GM21723 (cell line): Measurements from ENCODE around the gene BCAP31.
"Not testable (repeated sequence)": the region's sequence is repeated elsewhere in the genome, so short reads cannot be mapped to it uniquely, and the experiment has no call there.

Experiments
- ATAC-seq: cut with Tn5 transposase; IDR thresholded peaks from one replicate; pipeline ENCODE4 v1.9.1; 2021; ENCODE audit warnings: mild to moderate bottlenecking, moderate library complexity; ENCODE audit not compliant: unreplicated experiment

Gene BCAP31

DNA sequence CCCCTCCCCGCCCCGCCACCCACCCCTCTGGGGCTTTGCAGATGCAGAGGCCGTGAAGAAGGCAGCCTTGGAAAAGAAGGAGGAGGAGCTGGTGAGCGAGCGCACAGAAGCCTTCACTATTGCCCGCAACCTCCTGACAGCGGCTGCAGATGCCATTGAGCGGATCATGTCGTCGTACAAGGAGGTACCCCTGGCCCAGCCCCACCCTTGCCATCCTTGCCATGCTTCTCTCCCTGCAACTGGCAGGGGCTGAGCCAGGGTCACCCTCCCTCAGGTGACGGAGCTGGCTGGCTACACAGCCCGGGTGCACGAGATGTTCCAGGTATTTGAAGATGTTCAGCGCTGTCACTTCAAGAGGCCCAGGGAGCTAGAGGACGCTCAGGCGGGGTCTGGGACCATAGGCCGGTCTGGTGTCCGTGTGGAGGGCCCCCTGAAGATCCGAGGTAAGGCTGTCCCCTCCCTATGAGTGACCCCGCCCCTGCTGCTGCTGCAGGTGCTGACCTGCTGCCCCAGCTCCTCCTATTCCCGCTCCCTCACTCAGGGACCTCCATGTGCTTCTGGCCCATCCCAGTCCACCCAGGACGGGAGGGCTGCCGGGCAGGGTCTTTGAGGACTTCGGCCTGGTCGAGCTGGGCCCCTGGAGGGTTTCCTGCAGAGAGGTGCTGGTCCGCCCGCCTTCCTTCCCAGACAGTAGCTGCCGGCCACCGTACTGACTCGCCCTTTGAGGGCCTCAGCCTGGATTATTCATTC, 12.1 kb upstream of the BCAP31 start:
- ATAC-seq: no peak

DNA sequence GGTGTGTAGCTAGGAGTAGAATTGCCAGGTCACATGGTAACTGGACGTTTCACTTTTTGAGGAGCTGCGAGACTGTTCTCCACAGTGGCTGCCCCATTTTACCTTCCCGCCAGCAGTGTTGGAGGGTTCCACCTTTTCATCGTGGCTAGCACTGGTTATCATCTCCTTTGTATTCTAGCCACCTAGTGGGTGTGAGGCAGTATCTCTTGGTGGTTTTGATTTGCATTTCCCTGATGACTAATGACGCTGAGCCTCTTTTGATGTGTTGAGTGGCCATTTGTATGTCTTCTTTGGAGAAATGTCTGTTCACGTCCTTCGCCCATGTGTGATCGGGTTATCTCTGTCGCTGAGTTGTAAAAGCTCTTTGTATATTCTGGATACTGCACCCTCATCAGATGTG, 11.1 kb upstream of the BCAP31 start:
- ATAC-seq: no peak

DNA sequence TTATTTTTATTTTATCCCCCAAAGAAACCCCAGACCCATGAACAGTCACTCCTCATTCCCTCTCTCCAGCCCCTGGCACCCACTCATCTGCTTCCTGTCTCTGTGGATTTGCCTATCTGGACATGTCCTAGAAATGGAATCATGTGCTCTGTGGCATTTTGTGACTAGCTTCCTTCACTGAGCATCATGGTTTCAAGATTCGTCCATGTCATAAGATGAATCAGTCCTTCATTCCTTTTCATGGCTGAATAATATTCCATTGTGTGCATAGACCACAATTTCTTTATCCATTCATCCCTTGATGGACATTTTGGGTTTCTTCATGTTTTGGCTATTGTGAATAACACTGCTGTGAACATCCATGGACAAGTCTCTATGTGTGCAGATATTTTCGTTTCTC, 10.7 kb upstream of the BCAP31 start:
- no peak for ATAC-seq

DNA sequence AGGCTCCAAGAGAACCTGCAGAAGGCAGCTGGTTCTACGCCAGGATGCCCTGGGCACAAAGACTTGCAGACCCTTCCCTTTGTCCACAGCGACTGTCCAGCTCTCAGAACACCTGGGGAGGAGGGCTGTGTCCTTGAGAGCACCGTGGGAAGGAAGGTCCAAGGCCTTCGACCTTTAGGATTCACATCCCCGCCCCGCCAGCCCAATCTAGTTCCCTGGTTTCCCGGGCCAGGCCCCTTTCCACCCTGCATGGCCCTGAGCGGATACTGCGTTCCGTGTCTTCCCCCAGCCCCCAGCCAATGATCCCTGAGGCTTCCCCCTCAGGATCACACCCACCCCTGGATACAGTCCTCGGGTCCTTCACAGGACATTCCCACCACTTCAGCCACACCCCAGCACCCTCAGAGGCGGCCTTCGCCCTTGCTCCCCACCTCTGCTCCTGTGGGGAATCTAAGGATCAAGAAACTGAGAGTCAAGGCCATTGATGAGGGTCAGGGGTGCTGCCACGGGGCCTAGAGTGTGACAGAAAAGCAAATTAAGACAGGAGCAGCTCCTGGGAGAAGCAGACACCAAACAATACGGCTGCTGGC, 9.6 kb upstream of the BCAP31 start:
- ATAC-seq: no peak

DNA sequence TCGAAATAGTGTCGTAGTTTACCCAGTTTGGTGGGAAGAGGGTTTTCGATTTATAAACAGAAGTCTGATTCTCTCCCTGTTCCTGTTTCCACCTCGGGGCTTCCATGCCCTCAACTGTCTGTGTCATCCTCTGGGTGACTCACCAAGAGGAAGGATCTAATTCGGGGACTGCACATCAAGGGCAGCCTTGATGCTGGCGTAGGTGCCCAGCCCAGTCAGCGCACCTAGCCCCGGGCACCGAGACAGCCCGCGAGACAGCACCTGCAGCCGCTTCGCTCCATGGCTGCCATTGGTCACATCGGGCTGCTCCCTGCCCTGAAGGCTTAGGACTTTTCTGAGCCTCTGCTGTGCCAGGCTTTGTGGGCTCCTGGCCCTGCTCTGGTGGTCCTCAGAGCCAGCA, 8.2 kb upstream of the BCAP31 start:
- ATAC-seq: no peak

DNA sequence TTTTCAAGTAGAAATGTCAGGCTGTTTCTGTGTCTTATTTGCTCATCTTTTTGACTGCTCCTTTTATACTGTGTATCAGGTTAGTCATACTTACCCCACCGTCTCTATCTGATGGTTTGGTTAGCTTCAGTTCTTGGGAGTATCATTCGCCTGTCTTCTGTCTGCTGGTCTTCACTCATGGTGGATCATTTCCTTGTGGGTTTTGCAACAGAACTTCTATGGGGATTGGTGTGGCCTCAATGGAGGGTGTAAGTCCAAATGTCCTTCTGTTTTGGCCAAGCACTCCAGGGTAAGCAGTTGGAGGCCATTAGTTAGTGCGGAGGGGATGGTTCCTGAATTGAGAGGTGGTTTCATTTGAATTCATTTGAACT, 7.6 kb upstream of the BCAP31 start:
- no peak for ATAC-seq

DNA sequence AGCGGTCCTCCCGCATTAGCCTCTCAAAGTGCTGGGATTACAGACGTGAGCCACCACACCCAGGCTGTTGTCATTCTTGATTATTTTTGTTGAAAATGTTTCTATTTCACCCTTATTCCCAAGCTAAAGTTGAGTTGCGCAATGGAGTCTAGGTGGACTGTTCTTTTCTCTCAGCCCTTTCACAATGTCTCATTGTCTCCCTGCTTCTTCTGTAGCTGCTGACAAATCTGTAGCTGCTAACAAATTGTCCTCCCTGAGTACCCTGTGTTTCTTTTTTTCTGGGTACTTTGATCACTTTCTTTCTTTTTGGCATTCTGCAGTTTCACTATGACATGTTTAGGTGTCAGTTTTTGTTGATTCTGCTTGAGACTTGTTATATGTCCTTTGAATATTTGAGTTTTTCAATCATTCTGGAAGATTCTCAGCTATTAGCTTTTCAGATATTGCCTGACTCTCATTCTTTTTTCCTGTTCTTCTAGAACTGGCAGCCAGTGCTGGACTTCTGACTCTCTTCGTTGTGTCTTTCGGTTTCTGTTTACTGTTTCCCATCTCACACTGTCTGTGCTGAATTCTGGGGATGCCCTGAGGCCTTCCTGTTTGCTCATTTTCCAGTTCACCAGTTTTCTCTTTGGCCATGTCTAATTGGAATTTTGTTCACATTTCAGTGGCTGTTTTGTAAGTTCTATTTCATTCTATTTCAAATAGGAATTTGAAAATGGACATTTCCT, 7.1 kb upstream of the BCAP31 start:
- ATAC-seq: no peak

DNA sequence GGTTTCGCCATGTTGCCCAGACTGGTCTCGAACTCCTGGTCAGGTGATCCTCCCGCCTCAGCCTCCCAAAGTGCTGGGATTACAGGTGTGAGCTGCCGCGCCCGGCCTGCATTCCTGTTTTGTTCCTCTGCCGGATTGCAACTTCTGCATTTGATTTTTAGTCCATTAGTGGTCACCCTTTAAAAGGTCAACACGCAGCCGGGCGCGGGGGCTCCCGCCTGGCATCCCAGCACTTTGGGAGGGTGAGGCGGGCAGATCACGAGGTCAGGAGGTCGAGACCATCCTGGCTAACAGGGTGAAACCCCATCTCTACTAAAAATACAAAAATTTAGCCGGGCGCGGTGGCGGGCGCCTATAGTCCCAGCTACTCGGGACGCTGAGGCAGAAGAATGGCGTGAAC, 5.9 kb upstream of the BCAP31 start:
- not testable (repeated sequence) for ATAC-seq

DNA sequence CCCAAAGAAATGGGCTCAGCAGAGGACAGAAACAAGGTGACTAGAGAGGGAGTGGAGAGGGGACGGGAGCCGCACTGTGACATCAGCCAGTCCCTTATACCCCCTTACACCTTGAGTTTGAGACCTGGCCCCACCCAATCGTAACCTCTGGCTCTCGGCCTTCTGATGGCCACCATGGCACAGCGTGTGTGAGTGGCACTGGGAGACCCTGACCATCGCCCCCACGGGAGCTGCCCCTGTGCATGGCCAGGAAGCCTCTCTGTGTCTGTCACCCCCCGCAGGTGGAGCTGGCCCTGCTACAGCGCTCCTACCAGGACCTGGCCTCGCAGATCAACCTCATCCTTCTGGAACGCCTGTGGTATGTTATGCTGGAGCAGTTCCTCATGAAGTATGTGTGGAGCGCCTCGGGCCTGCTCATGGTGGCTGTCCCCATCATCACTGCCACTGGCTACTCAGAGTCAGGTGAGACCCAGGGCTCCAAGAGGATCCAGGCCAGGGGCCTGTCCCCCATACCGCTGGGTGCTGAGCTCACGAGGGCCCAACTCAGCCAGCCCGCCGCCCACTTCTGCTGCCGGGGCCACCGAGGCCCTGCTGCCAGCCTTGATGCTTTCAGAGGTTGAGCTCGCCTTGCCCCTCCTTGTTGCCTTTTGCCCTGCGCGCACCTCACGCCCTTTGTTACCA, 4.9 kb upstream of the BCAP31 start:
- ATAC-seq: no peak

DNA sequence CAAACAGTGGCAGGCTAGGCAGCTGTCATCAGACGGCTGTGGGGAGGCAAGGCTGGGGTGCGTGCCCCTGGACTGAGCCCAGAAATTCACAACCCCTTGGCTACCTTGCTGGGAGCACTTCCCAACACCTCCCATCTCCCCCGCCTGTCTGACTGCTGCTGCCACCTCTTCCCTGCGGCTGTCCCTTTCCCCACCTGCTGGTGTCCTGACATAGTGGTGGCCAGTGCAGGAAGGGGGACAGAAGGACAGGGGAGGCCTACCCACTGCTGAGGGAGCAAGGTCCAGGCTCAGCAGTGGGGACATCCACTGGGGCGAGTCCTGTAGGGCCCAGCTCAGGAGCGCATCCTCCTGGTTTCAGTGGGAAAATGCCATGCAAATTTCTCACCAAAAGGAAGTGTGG, 3.9 kb upstream of the BCAP31 start:
- ATAC-seq: no peak

DNA sequence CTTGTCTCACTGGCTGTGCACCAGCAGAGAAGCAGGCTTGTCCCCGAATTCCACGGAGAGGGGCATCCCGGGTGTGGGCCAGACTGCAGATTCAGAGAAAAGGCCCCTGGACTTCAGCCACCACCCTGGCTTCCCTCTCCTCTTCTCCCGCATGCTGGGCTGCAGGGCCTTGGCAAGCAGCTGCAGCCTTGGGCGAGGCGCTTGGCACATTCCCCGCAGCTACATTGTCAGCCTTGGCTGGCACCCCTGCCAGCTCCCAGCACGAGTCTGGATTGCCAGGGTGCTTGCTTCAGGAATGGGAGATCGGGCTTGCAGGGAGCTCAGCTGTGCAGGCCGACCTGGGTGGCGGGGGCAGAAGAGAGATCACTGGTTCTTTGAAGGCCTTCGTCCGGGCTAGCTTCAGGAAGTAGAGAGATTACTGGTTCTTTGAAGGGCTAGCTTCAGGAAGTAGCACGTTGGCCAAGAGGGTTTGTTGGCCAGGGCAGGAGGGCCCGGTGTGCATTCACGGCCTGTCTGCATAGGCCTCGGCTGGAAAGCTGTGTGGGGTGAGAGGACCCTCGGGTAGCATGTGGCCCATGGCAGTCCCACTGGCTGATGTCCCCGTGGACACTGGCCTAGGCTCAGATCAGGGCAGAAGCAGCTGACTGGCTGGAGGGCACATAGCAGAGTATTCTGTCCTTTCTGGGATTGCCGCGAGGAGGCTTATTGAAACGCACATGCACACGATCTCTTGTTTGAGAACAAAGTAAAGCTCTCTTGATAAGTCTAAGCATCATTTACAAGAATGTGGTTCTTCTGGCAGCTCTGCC, 3.1 kb upstream of the BCAP31 start:
- ATAC-seq: no peak

DNA sequence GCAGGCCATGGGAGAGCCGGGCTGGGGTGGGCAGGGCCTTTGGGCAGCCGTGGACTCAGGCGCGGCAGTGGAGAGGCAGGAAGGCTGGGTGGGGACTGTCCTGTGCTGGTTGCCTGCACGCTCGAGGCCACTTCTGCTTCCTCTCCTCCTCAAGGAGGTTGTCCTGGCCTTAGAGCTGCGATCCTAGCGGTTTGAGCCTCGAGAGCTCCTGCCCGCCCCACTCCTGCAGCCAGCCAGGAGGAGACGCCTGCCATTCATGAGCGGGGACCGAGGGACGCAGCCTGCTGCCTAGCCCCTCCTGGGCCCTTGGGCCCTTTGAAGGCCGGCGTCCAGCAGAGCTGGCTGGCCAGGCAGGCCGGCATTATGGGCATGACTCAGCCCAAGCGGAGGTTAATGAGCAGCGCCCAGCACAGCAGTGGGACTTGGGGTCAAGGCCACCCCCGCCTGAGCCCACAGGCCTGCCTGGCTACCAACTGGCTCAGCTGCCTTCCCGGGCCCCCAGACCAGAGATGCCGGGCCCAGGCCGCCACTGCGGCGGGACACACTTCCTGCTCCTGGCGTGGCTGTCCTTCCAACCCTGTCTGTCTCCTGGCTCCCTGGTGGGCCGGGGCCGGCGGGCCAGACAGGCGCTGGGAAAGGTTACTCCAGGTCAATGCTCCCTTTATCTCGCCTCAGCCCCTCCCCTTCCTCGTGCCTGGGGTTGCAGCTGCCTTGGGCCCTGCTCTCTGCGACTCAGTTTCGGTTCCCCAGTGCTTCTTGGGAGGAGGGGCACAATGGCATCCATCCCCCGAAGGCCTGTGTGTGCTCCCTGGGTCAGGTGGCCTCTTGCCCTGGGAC, 2.3 kb upstream of the BCAP31 start:
- peak; percentile 50 for ATAC-seq

DNA sequence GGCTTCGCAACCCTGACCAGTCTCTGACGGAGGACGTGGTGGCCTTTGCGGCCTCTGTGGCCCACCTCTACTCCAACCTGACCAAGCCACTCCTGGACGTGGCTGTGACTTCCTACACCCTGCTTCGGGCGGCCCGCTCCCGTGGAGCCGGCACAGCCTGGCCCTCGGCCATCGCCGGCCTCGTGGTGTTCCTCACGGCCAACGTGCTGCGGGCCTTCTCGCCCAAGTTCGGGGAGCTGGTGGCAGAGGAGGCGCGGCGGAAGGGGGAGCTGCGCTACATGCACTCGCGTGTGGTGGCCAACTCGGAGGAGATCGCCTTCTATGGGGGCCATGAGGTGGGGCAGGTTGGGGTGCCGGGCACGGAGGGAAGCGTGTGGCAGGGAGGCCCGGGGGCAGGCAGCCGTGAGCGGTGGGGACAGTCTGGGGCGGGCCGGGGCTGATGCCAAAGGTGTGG, 1.7 kb upstream of the BCAP31 start:
- ATAC-seq: no peak

DNA sequence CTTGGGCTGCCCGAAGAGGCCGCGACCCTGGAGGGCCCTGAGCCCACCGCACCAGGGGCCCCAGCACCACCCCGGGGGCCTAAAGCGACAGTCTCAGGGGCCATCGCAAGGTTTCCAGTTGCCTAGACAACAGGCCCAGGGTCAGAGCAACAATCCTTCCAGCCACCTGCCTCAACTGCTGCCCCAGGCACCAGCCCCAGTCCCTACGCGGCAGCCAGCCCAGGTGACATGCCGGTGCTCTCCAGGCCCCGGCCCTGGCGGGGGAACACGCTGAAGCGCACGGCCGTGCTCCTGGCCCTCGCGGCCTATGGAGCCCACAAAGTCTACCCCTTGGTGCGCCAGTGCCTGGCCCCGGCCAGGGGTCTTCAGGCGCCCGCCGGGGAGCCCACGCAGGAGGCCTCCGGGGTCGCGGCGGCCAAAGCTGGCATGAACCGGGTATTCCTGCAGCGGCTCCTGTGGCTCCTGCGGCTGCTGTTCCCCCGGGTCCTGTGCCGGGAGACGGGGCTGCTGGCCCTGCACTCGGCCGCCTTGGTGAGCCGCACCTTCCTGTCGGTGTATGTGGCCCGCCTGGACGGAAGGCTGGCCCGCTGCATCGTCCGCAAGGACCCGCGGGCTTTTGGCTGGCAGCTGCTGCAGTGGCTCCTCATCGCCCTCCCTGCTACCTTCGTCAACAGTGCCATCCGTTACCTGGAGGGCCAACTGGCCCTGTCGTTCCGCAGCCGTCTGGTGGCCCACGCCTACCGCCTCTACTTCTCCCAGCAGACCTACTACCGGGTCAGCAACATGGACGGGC, 1.0 kb upstream of the BCAP31 start:
- ATAC-seq: peak; percentile 9

DNA sequence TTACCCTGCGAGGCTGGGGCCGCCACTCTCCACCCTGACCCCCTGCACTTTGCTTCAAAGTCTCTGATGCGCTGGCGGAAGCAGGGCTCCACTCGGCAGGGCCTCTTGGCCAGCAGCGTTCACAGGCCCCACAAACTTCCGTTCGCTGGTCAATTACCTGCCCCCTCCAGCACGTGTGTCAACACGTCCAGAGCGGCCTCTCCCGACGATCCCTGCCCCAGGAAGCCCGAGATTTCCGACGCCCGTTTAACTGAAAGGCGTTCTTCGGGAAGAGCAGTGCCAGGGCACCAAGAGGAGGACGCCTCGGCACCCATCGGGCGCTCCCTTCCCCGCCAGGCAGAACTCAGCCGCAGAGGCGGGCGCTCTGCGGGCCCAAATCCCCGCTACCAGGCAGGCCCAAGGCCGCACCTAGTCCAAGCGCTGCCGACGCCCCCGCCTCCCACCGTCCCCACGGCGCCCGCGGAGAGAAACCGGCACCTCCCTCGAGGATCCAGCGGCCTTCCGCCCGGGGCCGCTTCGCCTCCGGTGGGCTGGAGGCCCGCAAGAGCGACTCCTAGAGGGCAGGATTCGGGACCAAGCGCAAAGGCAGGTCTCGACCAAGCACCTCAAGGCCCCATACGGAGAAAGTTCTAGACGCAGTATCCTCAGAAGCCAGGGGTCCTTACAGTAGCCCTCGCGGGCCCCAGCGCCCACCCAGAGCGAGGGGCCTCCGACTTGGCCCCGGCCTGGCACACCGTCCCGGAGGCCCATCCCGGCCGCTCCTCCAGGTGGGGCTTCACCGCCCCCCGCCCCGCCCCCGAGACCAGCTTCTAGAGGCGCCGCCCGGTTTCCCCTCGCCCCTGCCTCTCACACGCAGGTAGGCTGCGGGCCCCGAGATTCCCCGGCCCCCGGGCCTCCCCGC, 586 bp downstream of the BCAP31 start:
- ATAC-seq: peak; percentile 39

DNA sequence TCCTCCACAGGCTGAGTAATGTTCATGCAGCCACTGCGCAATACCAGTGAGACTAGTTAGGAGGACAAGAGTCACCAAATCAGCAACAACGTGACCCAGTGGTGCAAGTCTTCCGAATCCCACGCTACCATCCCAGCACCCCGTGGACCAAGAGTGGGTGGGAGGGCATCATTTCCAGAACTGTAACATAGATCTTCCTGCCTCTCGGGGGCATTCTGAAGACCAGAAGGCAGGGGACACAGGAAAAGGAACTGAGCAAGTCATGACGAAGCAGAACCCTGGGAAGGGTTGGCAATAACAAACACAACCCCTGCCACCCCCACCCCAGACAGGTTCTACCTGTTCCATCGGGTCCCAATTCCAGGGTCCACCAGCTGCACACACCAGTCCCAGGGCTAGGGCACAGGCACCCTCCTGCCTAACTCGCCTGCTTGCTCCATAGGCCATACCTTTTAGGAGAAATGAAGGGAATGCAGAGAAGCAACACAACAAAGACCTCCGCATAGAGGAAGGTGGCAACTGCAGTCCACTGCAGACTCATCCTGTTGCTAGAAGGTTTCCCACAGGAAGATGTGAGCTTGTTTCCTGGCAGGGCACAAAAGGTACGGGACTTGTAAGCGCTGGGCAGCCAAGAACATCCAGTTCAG, 1.4 kb downstream of the BCAP31 start:
- ATAC-seq: no peak

DNA sequence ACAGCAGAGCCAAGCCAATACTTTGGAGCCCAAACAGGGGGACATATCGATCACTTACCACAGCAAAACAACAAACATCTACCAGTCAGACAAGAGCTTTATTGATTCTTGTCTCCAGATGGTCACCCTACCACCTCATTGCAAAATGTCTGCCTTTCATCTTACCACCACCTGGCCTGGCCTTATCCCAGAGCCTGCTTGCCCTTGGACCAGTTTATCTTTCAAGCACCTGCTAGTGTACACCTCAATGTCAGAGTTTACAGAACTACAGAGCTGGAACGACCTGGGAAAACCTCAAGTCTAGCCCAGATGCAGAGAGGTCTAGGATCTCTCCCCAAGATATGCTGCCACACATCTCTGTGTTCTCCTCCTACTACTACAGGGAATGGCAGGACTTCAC, 4.5 kb downstream of the BCAP31 start:
- no peak for ATAC-seq

DNA sequence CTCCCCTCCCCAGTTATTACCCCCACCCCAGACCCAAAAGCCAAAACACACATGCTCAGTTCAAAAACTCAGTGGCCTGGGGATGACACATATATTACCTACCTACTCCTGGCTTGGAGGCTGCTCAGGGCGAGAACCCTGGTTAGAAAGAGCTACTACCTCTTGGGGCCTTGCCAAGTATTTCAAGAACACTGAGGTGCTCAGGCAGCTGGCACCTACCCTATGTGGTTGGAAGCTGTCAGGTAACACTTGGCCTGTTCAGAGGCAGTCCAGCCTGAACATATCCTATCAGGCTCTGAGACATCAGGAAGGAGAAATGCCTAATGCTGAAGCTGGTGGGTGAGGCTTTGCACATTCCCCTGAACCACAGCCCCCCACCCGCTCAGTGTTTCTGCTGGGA, 4.9 kb downstream of the BCAP31 start:
- ATAC-seq: no peak
